ENCODE results near the gene ENOSF1. TPM values are rescaled to one million over a fixed set of nuclear protein-coding genes. Genes with fewer than 3 reads are reported as not detected.
"Not testable (repeated sequence)": the region's sequence is repeated elsewhere in the genome, so short reads cannot be mapped to it uniquely, and the experiment has no call there.

ENOSF1 gene
- total RNA-seq, 4 donors from 2014 or later = 77.6 to 191 (median 132) TPM

DNA sequence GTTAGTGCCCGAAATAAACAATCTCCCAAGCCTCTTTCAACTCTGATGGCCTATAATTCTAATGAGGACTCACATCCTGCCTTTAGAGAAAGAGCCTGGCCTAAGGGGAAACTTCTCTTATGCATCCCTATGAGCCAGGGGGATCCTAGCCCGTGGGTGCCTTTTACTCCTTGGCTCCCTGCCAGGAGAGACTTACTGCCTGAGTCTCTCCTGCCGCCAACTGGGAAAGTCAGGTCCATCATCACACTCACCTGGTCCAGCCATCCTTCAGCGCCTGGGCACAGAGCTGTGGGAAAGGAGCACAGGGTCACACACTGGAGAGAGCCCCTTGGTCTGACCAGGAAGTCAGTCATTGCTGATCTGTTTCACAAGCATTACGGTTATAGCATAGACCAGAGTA, 24.1 kb downstream of the ENOSF1 start:
- H3K4me1 ChIP-seq = no peaks in the 10 kb centered on the region

DNA sequence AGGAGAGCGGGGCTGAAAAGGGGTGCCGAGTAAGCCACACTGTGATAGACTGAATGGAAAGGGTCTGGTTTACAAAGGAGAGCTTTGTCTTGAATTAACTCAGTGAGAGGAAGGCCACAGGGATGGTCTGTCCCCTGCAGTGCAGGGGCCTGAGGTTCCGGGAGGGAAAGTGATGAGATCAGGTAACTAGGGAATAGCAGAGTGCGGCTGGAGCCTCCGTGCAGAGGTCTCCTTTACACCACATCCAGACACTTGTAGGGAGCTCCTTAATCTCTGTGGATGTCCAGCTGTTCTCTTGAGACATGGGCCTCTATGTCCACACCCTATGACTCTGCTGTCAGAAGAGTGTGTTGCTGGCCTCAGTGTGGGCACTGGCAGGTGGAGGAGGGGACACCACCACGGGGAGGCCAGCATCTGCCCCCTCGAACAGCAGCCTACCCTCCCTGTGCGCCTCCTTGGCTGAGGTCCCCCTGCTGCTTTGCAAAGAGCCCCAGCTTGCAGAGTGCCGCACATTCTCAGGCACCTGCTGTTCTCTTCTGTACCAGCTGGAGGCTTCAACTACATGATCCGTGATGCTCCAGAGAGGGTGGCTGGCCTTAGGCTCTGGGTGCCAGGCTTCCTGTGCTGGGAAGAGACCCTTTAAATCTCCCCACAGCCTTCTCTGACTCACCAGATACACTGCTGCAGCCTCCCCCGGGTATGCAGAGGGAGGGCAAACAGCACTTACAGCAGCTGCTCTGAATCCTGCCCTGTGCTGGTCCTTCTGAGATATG, 25.9 kb downstream of the ENOSF1 start:
- Histone ChIP-seq H3K36me3 (peaks cover 0 to 25% (median 0%) of the 10 kb centered on the region in 3 donors), H3K4me1 (no peaks in the 10 kb centered on the region), H3K9me3 (no peaks in the 10 kb centered on the region), H3K27ac (no peak overlapping the region), H3K4me3 (no peak overlapping the region), H3K27me3 (no peaks in the 10 kb centered on the region)
- DNase-seq = no peak
- TF ChIP-seq CTCF (IDR thresholded peaks at IDR 0.05) (no peak), POLR2A (IDR thresholded peaks at IDR 0.05) (no peak)

More for the DNA sequence above, 24.1 kb downstream of the ENOSF1 start:
- Histone ChIP-seq H3K9me3 (no peaks in the 10 kb centered on the region), H3K27me3 (no peaks in the 10 kb centered on the region), H3K36me3 (peaks cover 0 to 24% (median 0%) of the 10 kb centered on the region in 3 donors), H3K4me3 (no peak overlapping the region), H3K27ac (no peak overlapping the region)
- no peak for TF ChIP-seq POLR2A (IDR thresholded peaks at IDR 0.05)
- TF ChIP-seq CTCF (IDR thresholded peaks at IDR 0.05) = no peak
- no peak for DNase-seq

DNA sequence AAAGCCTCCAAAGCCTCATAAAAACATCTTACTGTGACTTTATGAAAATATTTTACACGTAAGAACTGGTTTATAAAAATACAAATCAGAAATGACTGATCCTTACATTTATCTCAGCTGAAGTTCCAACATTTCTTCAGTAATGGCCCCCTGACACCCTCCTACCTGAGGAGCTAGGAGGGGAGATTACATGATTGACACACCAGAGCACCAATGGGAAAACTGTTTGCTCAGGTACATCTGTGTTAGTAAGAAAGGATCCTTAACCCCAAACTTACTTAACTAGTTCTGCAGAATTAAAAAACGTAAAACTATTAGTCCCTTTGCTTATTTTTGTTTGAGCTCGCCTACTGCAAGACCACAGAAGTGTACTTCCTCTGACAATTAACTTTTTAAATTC, 27.0 kb downstream of the ENOSF1 start:
- peaks cover 0 to 32% (median 0%) of the 10 kb centered on the region in 3 donors for H3K36me3 ChIP-seq
- no peaks in the 10 kb centered on the region for H3K4me1 ChIP-seq
- no peak overlapping the region for H3K4me3 ChIP-seq
- H3K27ac ChIP-seq = no peak overlapping the region
- no peak for DNase-seq
- H3K27me3 ChIP-seq = no peaks in the 10 kb centered on the region
- H3K9me3 ChIP-seq = no peaks in the 10 kb centered on the region
- no peak for TF ChIP-seq CTCF (IDR thresholded peaks at IDR 0.05)
- TF ChIP-seq POLR2A (IDR thresholded peaks at IDR 0.05) = no peak

DNA sequence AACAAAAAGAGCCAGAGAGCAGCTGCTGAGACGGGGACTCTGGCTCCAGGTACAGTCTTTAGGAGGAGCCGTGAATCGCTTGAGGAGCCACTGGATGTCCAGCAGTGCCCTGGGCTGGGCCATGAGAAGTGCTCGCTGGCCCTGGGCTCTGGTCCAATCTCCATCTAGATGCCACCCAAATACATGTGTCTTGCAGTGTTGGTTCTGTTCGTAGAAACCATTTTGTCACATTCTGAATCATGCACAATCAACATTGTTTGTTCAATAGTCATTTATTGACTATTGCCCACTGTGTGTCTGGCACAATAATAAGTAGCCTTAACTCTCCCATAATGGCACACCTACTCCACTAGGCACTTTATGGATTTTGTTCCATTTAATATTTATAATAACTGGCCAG, 28.9 kb downstream of the ENOSF1 start:
- Histone ChIP-seq H3K27me3 (no peaks in the 10 kb centered on the region), H3K4me1 (no peaks in the 10 kb centered on the region), H3K27ac (no peak overlapping the region), H3K36me3 (peaks cover 0 to 40% (median 0%) of the 10 kb centered on the region in 3 donors), H3K9me3 (no peaks in the 10 kb centered on the region), H3K4me3 (no peak overlapping the region)
- no peak for DNase-seq
- no peak for TF ChIP-seq CTCF (IDR thresholded peaks at IDR 0.05)

DNA sequence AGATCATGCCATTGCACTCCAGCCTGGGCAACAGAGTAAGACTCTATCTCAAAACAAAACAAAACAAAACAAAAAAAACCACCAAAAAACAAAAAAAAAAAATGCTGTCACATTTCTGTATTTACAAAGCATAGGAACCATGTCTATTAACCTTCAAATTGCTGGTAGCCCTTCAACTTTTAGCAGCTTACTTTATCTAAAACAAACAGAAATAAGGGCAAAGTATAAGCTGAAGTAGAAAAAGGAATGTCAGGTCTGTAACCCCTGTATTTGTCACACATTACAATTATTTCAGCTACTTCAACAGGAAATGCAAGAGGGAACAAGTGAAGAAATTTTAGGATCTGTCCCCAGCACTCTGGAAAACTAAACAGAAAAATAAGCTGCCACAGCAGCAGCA, 29.6 kb downstream of the ENOSF1 start:
- H3K27me3 ChIP-seq = no peaks in the 10 kb centered on the region
- no peak for DNase-seq
- H3K4me3 ChIP-seq = no peak overlapping the region
- no peak overlapping the region for H3K27ac ChIP-seq
- no peaks in the 10 kb centered on the region for H3K4me1 ChIP-seq
- H3K9me3 ChIP-seq = no peaks in the 10 kb centered on the region
- TF ChIP-seq POLR2A (IDR thresholded peaks at IDR 0.05) = no peak
- TF ChIP-seq CTCF (IDR thresholded peaks at IDR 0.05) = no peak
- H3K36me3 ChIP-seq = peaks cover 0 to 45% (median 0%) of the 10 kb centered on the region in 3 donors

GRCh38 chr18:682416-682815, 30.0 kb downstream of the ENOSF1 start:
- DNase-seq, H3K4me1 ChIP-seq, H3K9me3 ChIP-seq, H3K27me3 ChIP-seq, H3K4me3 ChIP-seq, H3K27ac ChIP-seq: not testable (repeated sequence)
- peaks cover 0 to 49% (median 0%) of the 10 kb centered on the region in 3 donors for H3K36me3 ChIP-seq

All from Peyer's patch (tissue), 4 donors.